HepG2 (cell line): ENCODE data around the gene FAM149A. TPM values are rescaled to one million over a fixed set of nuclear protein-coding genes. Genes with fewer than 3 reads are reported as not detected.

Experiments used
- ATF3 ChIP-seq: sonication (generic); formaldehyde crosslinking; IDR thresholded peaks from 2 replicates; pipeline ENCODE4 v1.4.0; 2020; ENCODE audit warnings: missing genetic modification reagents
- GFI1 ChIP-seq: sonication (generic); formaldehyde crosslinking; IDR thresholded peaks from 2 replicates; pipeline ENCODE4 v1.5.0; 2020; ENCODE audit warnings: missing genetic modification reagents, mild to moderate bottlenecking, borderline replicate concordance
- HNF4G ChIP-seq, 2 experiments: sonication (generic) in 1 of 2; formaldehyde crosslinking in 1 of 2; IDR thresholded peaks; 2 replicates each; pipeline versions ENCODE4 v1.4.0 to v1.6.1; 2011 to 2020; ENCODE audit warnings: borderline replicate concordance in 2 of 2, low read depth in 2 of 2, mild to moderate bottlenecking in 2 of 2, low read length in 1 of 2, missing genetic modification reagents in 1 of 2, moderate library complexity in 1 of 2
- MBNL3 ChIP-seq: fragments of 250-450 bp; sonication (Bioruptor Pico); conservative IDR thresholded peaks from 2 replicates; pipeline ENCODE4 v1.8.0; 2022; ENCODE audit warnings: mild to moderate bottlenecking, inconsistent platforms
- MLLT10 ChIP-seq: sonication (generic); formaldehyde crosslinking; IDR thresholded peaks from 2 replicates; pipeline ENCODE4 v1.4.0; 2020; ENCODE audit warnings: missing genetic modification reagents
- MTA1 ChIP-seq: sonication (generic); formaldehyde crosslinking; IDR thresholded peaks from 2 replicates; pipeline ENCODE4 v1.4.0; 2020; ENCODE audit warnings: missing genetic modification reagents, mild to moderate bottlenecking, borderline replicate concordance
- MXD1 ChIP-seq: sonication (generic); formaldehyde crosslinking; IDR thresholded peaks from 2 replicates; pipeline ENCODE4 v1.4.0; 2020; ENCODE audit warnings: mild to moderate bottlenecking, missing genetic modification reagents
- PCBP1 ChIP-seq: fragments of 200-400 bp; formaldehyde crosslinking; IDR thresholded peaks from 2 replicates; pipeline ENCODE4 v1.6.1; 2017; ENCODE audit warnings: mild to moderate bottlenecking, low read depth, low read length, borderline replicate concordance
- RBM22 ChIP-seq: fragments of 200-400 bp; formaldehyde crosslinking; optimal IDR thresholded peaks from 2 replicates; pipeline ENCODE3; 2017; ENCODE audit warnings: mild to moderate bottlenecking, low read length, moderate library complexity
- RBM39 ChIP-seq: fragments of 200-400 bp; formaldehyde crosslinking; IDR thresholded peaks from one replicate; pipeline ENCODE4 v1.6.1; 2018; ENCODE audit warnings: antibody characterized with exemption, mild to moderate bottlenecking, low read depth, low read length; ENCODE audit not compliant: poor library complexity, severe bottlenecking
- REL ChIP-seq: sonication (generic); formaldehyde crosslinking; conservative IDR thresholded peaks from 2 replicates; pipeline ENCODE4 v1.8.0; 2022; ENCODE audit warnings: mild to moderate bottlenecking, missing genetic modification reagents, moderate library complexity
- XBP1 ChIP-seq: sonication (generic); formaldehyde crosslinking; IDR thresholded peaks from 2 replicates; pipeline ENCODE4 v1.5.0; 2020; ENCODE audit warnings: missing genetic modification reagents
- ZFP36L1 ChIP-seq: sonication (generic); formaldehyde crosslinking; IDR thresholded peaks from 2 replicates; pipeline ENCODE4 v1.8.0; 2022; ENCODE audit warnings: mild to moderate bottlenecking, missing genetic modification reagents, moderate library complexity
- ZNF12 ChIP-seq: sonication (generic); formaldehyde crosslinking; IDR thresholded peaks from 2 replicates; pipeline ENCODE4 v1.5.0; 2020; ENCODE audit warnings: missing genetic modification reagents
- ZNF136 ChIP-seq: sonication (generic); formaldehyde crosslinking; IDR thresholded peaks from 2 replicates; pipeline ENCODE4 v1.8.1; 2022; ENCODE audit warnings: low read depth, mild to moderate bottlenecking, moderate library complexity, missing genetic modification reagents
- ZNF629 ChIP-seq: sonication (generic); formaldehyde crosslinking; conservative IDR thresholded peaks from 2 replicates; pipeline ENCODE4 v1.5.0; 2020; ENCODE audit warnings: missing genetic modification reagents
- ZNF768 ChIP-seq: sonication (generic); formaldehyde crosslinking; IDR thresholded peaks from 2 replicates; pipeline ENCODE4 v1.4.0; 2020; ENCODE audit warnings: missing genetic modification reagents
- ZNF781 ChIP-seq: sonication (generic); formaldehyde crosslinking; IDR thresholded peaks from 2 replicates; pipeline ENCODE4 v1.5.1; 2020; ENCODE audit warnings: borderline replicate concordance, mild to moderate bottlenecking, missing genetic modification reagents; ENCODE audit errors: not compliant biosample characterization
- ZNF841 ChIP-seq: sonication (generic); formaldehyde crosslinking; IDR thresholded peaks from 2 replicates; pipeline ENCODE4 v1.8.1; 2023; ENCODE audit warnings: missing genetic modification reagents, borderline replicate concordance
- polyA plus RNA-seq, 8 experiments: library from polyadenylated mRNA; depleted of rRNA in 3 of 8; stranded (reverse) in 7 of 8; unstranded in 1 of 8; fragments of >200 nt; fragmentation: Illumina TruSeq in 4 of 8; extraction: Trizol in 4 of 8; gene quantifications; 2 replicates each; pipeline versions ENCODE4 v1.2.1 to v1.2.3, GENCODE V29; 2011 to 2016; ENCODE audit warnings: low read depth in 4 of 8, missing spikeins in 1 of 8, mixed read lengths in 1 of 8; ENCODE audit not compliant: insufficient read depth in 1 of 8
- total RNA-seq, 5 experiments: library from RNA; depleted of rRNA; stranded (reverse); fragments of >200 nt; fragmentation: Illumina TruSeq; extraction: Trizol; gene quantifications; 2 replicates each; pipeline ENCODE4 v1.2.3, GENCODE V29; 2016; ENCODE audit warnings: low read depth in 1 of 5
- TF ChIP-seq, protein P1 (sequence below), 2 experiments: fragments of 450-650 bp in 1 of 2; sonication (generic) in 1 of 2; formaldehyde crosslinking in 1 of 2; IDR thresholded peaks; 2 replicates each; pipeline versions ENCODE4 v1.6.1 to v1.8.0; 2016 to 2022; ENCODE audit warnings: antibody characterized with exemption in 1 of 2, mild to moderate bottlenecking in 1 of 2, missing genetic modification reagents in 1 of 2

FAM149A gene
- total and polyA plus RNA-seq, 2 of the 13 experiments (the other 11 are each of a cell fraction or from before 2014, with no cell fraction given): not detected

DNA sequence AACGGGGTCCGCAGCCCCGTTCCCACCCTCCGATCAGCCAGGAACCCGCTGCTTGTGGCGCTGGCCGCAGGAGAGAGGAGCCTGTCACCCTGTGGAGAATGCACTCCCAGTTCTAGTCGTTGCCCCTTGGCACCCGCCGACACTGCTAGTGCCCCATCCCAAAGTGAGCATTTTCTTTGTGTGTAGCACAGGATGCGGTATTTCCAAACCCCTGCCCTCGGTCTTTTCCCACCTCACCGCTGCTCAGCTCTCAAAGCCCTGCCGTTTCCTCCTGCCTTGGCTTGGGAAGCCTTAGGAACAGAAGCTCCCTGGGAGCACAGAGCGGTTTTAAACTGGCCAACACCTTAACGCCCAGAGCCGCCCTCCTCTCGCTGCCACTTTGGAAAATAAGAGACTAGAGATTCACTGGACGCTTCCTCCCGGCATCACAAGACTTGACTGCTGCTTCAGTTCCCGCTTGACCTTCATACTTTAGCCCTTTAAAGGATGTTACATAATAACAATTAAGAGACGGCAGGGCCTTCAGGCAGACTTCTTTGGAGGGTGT is 87.6 kb downstream of the FAM149A start (continued):
- TF ChIP-seq, protein P1, sequence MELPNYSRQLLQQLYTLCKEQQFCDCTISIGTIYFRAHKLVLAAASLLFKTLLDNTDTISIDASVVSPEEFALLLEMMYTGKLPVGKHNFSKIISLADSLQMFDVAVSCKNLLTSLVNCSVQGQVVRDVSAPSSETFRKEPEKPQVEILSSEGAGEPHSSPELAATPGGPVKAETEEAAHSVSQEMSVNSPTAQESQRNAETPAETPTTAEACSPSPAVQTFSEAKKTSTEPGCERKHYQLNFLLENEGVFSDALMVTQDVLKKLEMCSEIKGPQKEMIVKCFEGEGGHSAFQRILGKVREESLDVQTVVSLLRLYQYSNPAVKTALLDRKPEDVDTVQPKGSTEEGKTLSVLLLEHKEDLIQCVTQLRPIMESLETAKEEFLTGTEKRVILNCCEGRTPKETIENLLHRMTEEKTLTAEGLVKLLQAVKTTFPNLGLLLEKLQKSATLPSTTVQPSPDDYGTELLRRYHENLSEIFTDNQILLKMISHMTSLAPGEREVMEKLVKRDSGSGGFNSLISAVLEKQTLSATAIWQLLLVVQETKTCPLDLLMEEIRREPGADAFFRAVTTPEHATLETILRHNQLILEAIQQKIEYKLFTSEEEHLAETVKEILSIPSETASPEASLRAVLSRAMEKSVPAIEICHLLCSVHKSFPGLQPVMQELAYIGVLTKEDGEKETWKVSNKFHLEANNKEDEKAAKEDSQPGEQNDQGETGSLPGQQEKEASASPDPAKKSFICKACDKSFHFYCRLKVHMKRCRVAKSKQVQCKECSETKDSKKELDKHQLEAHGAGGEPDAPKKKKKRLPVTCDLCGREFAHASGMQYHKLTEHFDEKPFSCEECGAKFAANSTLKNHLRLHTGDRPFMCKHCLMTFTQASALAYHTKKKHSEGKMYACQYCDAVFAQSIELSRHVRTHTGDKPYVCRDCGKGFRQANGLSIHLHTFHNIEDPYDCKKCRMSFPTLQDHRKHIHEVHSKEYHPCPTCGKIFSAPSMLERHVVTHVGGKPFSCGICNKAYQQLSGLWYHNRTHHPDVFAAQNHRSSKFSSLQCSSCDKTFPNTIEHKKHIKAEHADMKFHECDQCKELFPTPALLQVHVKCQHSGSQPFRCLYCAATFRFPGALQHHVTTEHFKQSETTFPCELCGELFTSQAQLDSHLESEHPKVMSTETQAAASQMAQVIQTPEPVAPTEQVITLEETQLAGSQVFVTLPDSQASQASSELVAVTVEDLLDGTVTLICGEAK (IDR thresholded peaks at IDR 0.05): no peak
- TF ChIP-seq, protein P1 (CRISPR knock-in tag; IDR thresholded peaks at IDR 0.05): no peak
- TF ChIP-seq ZNF768 (0 out of 2 replicates have a peak, but pooled peaks have one; percentile 1), PCBP1 (no peak), GFI1 (CRISPR knock-in tag) (no peak), MTA1 (CRISPR knock-in tag) (0 out of 2 replicates have a peak, but pooled peaks have one; percentile 7), RBM39 (no peak), MXD1 (CRISPR knock-in tag) (no peak), ZNF136 (CRISPR knock-in tag) (no peak), ZNF841 (CRISPR knock-in tag) (no peak), RBM22 (no peak), ATF3 (no peak), MBNL3 (CRISPR knock-in tag) (no peak), ZNF629 (no peak), ZNF12 (no peak), MLLT10 (no peak), ZFP36L1 (CRISPR knock-in tag) (no peak), XBP1 (no peak), REL (CRISPR knock-in tag) (no peak), HNF4G (IDR thresholded peaks at IDR 0.05; ENCODE audit: borderline replicate concordance, low read depth, low read length) (0 out of 2 replicates have a peak, but pooled peaks have one; percentile 10), HNF4G (CRISPR knock-in tag; IDR thresholded peaks at IDR 0.05; ENCODE audit: borderline replicate concordance, low read depth) (no peak), ZNF781 (no peak)
